ENCODE data around the gene APOB. TPM values are rescaled to one million over a fixed set of nuclear protein-coding genes. Genes with fewer than 3 reads are reported as not detected.

Gene APOB
- polyA plus RNA-seq, 2 of the 4 experiments (the other 2 are of a cell fraction), result under 0.01 TPM; not detected in 1

- FAIRE-seq (no peak), ATAC-seq (peak in 1 of 2 experiments; percentile 11; a peak in 2 of 6 replicates), DNase-seq (ENCODE audit: low read depth in 1 of 2, low spot score in 1 of 2) (no peak)
- no peaks in the 10 kb centered on the region; the same call in 2 of the 3 replicates for H3K4me1 ChIP-seq
- ChIA-PET CTCF (interaction anchor here (0.7 to 9.1 kb wide), 27 partner anchors 9 to 364 kb away, joined by 3 to 130 read pairs (median 4); no protein-coding TSS in a partner anchor), POLR2A (no interaction called here)
- H3K4me3 ChIP-seq, result no peak overlapping the region
- TF ChIP-seq HDAC2 (IDR thresholded peaks at IDR 0.05), result no peak
- no peak for TF ChIP-seq BCL3 (IDR thresholded peaks at IDR 0.05)
- TF ChIP-seq RCOR1 (IDR thresholded peaks at IDR 0.05; ENCODE audit: low read depth, low read length), result no peak
- TF ChIP-seq PHF8 (IDR thresholded peaks at IDR 0.05; ENCODE audit: borderline replicate concordance, low read depth), result no peak
- no peak for TF ChIP-seq POLR2A (IDR thresholded peaks at IDR 0.05; ENCODE audit: low read length)
- TF ChIP-seq MAFK (IDR thresholded peaks at IDR 0.05; ENCODE audit: partially characterized antibody), result no peak
- TF ChIP-seq POLR2AphosphoS2 (conservative IDR thresholded peaks at IDR 0.05; ENCODE audit: low read length), result no peak
- TF ChIP-seq HMGXB4 (CRISPR knock-in tag; IDR thresholded peaks at IDR 0.05; ENCODE audit: borderline replicate concordance), result no peak
- no peak for TF ChIP-seq ELK1 (IDR thresholded peaks at IDR 0.05; ENCODE audit: low read depth, low read length)
- TF ChIP-seq REST (IDR thresholded peaks at IDR 0.05), result no peak
- no peak for TF ChIP-seq EHF (CRISPR knock-in tag; IDR thresholded peaks at IDR 0.05)
- no peak for TF ChIP-seq ZSCAN20 (CRISPR knock-in tag; IDR thresholded peaks at IDR 0.05)
- no peak for TF ChIP-seq KDM1A (IDR thresholded peaks at IDR 0.05; ENCODE audit: low read depth)
- no peak for TF ChIP-seq NPAS2 (CRISPR knock-in tag; IDR thresholded peaks at IDR 0.05; ENCODE audit: borderline replicate concordance)
- no peak for TF ChIP-seq ATOH8 (CRISPR knock-in tag; IDR thresholded peaks at IDR 0.05; ENCODE audit: low read depth)
- no peak for TF ChIP-seq ZNF302 (CRISPR knock-in tag; IDR thresholded peaks at IDR 0.05)
- no peak for TF ChIP-seq HOXA7 (CRISPR knock-in tag; IDR thresholded peaks at IDR 0.05)
- no peak for TF ChIP-seq HEYL (CRISPR knock-in tag; IDR thresholded peaks at IDR 0.05)
- TF ChIP-seq RFX5 (IDR thresholded peaks at IDR 0.05), result no peak
- no peak for TF ChIP-seq SMC3 (IDR thresholded peaks at IDR 0.05)
- 22% methylated on average over 16 of the region's 16 CpGs for WGBS (ENCODE audit: missing lambda C conversion rate)
- no peak overlapping the region for H3K27ac ChIP-seq
- no peak overlapping the region for H3K4me2 ChIP-seq
- H3K9me3 ChIP-seq, result no peaks in the 10 kb centered on the region
Measured at GRCh38 chr2:21041943-21042707, 1.7 kb downstream of the APOB start.

All from A549 (cell line).